Keratinocyte (primary cell): Measurements from ENCODE around the gene IGF1R. TPM values are rescaled to one million over a fixed set of nuclear protein-coding genes. Genes with fewer than 3 reads are reported as not detected.

Experiments used
- DNase-seq: peaks from one replicate; pipeline ENCODE4 v3.0.0-alpha.2; 2011; ENCODE audit warnings: low read depth, missing footprints, low spot score
- FAIRE-seq: peaks from 2 replicates; lab custom pipeline; 2011; peaks lifted over from hg19 to GRCh38; lab: Jason Lieb, UNC
- H2AFZ ChIP-seq: 2 replicates; pipeline ENCODE4 v1.6.0; 2012; ENCODE audit warnings: low read length, control low read depth, inconsistent platforms; ENCODE audit not compliant: control insufficient read depth
- H3K27ac ChIP-seq: 2 replicates; pipeline ENCODE4 v1.5.1; 2011; ENCODE audit warnings: low read length; ENCODE audit not compliant: control insufficient read depth, insufficient read depth
- H3K27me3 ChIP-seq: 3 replicates; pipeline ENCODE4 v1.6.0; 2011; ENCODE audit warnings: low read length; ENCODE audit not compliant: control insufficient read depth, insufficient read depth; ENCODE audit errors: extremely low read depth
- H3K36me3 ChIP-seq, 2 experiments: 2 replicates in 1 of 2; 3 replicates in 1 of 2; pipeline ENCODE4 v1.5.1; 2011; ENCODE audit warnings: low read length in 2 of 2, mild to moderate bottlenecking in 1 of 2; ENCODE audit not compliant: control insufficient read depth in 2 of 2, insufficient read depth in 2 of 2; ENCODE audit errors: extremely low read depth in 1 of 2
- H3K4me1 ChIP-seq: 3 replicates; pipeline ENCODE4 v1.5.1; 2011; ENCODE audit warnings: low read length; ENCODE audit not compliant: control insufficient read depth, insufficient read depth; ENCODE audit errors: extremely low read depth
- H3K4me2 ChIP-seq: 3 replicates; pipeline ENCODE4 v1.6.0; 2011; ENCODE audit warnings: low read depth, low read length; ENCODE audit not compliant: control insufficient read depth, insufficient read depth; ENCODE audit errors: extremely low read depth
- H3K4me3 ChIP-seq, 3 experiments: fragments of 200-600 bp in 1 of 3; sonication (generic) in 1 of 3; 2 replicates in 2 of 3; 3 replicates in 1 of 3; pipeline ENCODE4 v1.5.1; 2011 to 2016; ENCODE audit warnings: low read length in 3 of 3, mild to moderate bottlenecking in 3 of 3, control low read depth in 2 of 3, inconsistent platforms in 1 of 3, low read depth in 1 of 3, mixed read lengths in 1 of 3, mixed run types in 1 of 3, moderate library complexity in 1 of 3; ENCODE audit not compliant: control insufficient read depth in 2 of 3, insufficient read depth in 2 of 3; ENCODE audit errors: extremely low read depth in 1 of 3
- H3K79me2 ChIP-seq: 2 replicates; pipeline ENCODE4 v1.6.0; 2012; ENCODE audit warnings: low read length; ENCODE audit not compliant: control insufficient read depth, insufficient read depth
- H3K9ac ChIP-seq: 3 replicates; pipeline ENCODE4 v1.6.0; 2011; ENCODE audit warnings: low read length; ENCODE audit not compliant: control insufficient read depth, insufficient read depth; ENCODE audit errors: extremely low read depth
- H3K9me1 ChIP-seq: 3 replicates; pipeline ENCODE4 v1.6.0; 2011; ENCODE audit warnings: low read length; ENCODE audit not compliant: control insufficient read depth, insufficient read depth; ENCODE audit errors: extremely low read depth
- H3K9me3 ChIP-seq: 2 replicates; pipeline ENCODE4 v1.5.1; 2012; ENCODE audit warnings: low read depth, low read length; ENCODE audit not compliant: control insufficient read depth
- H4K20me1 ChIP-seq: 3 replicates; pipeline ENCODE4 v1.6.0; 2011; ENCODE audit warnings: low read length; ENCODE audit not compliant: control insufficient read depth, insufficient read depth; ENCODE audit errors: extremely low read depth
- CTCF ChIP-seq, 3 experiments: IDR thresholded peaks in 1 of 3; conservative IDR thresholded peaks in 1 of 3; optimal IDR thresholded peaks in 1 of 3; 2 replicates in 2 of 3; 3 replicates in 1 of 3; pipeline versions ENCODE3 to v1.5.1; 2011; ENCODE audit warnings: low read length in 3 of 3, mild to moderate bottlenecking in 3 of 3, moderate library complexity in 2 of 3, control low read depth in 1 of 3, inconsistent platforms in 1 of 3; ENCODE audit not compliant: insufficient read depth in 2 of 3; ENCODE audit errors: extremely low read depth in 1 of 3
- EZH2 ChIP-seq: IDR thresholded peaks from one replicate; pipeline ENCODE4 v1.6.1; 2012; ENCODE audit warnings: inconsistent platforms, mild to moderate bottlenecking, low read length, moderate library complexity
- dilution Hi-C: fragments of 300-500 bp; cut with MboI; formaldehyde crosslinking; loops from one replicate; pipeline ENCODE4 v1.7.0; 2020; ENCODE audit warnings: low sequenced_read_pairs; ENCODE audit not compliant: extremely low pct_ligation_motif_present
- polyA plus RNA-seq, 5 experiments: library from polyadenylated mRNA; depleted of rRNA in 3 of 5; stranded (reverse) in 3 of 5; stranded (forward) in 1 of 5; unstranded in 1 of 5; fragments of >200 nt; gene quantifications; 1 replicate in 1 of 5; 2 replicates in 3 of 5; 3 replicates in 1 of 5; pipeline versions ENCODE4 v1.2.1 to v1.2.3, GENCODE V29; 2011 to 2012; ENCODE audit warnings: missing spikeins in 2 of 5, low read depth in 1 of 5, low replicate concordance in 1 of 5

The IGF1R gene
- polyA plus RNA-seq, 1 donor (not counting 4 experiments of a cell fraction or from before 2014, with no cell fraction given) = 14.5 TPM

DNA sequence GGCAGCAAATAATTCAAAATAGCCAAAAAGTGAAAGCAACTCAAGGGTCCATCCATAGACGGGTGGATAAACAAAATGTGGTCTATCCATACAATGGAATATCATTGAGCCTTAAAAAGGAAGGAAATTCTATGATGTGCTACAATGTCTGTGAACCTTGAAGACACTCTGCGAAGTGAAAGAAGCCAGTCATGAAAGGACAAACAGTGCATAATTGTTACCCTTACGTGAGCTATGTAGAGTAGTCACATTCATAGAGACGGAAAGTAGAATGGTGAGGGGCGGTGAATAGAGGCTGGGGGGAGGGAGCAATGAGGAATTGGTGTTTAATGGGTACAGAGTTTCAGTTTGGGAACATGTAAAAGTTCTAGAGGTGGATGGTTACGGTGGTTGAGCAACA lies 18.1 kb downstream of the IGF1R start:
- Histone ChIP-seq H3K4me3 (no peak overlapping the region), H3K36me3 (peaks cover 0 to 8% of the 10 kb centered on the region in 2 experiments), H2AFZ (no peak overlapping the region), H3K9me3 (no peaks in the 10 kb centered on the region), H3K4me2 (no peak overlapping the region), H3K9me1 (peaks cover 12% of the 10 kb centered on the region), H3K27ac (peak overlapping the region; percentile 21), H3K27me3 (no peaks in the 10 kb centered on the region), H3K79me2 (peaks cover 95% of the 10 kb centered on the region), H3K9ac (no peak overlapping the region), H4K20me1 (peaks cover 10% of the 10 kb centered on the region), H3K4me1 (peaks cover 38% of the 10 kb centered on the region)
- dilution Hi-C loops = no loop called here
- FAIRE-seq (no peak), DNase-seq (no peak)
- TF ChIP-seq EZH2 (no peak), CTCF (optimal IDR thresholded peaks at IDR 0.05 in 1 of 3, IDR thresholded peaks at IDR 0.05 in 1 of 3, conservative IDR thresholded peaks at IDR 0.05 in 1 of 3; ENCODE audit: extremely low read depth in 1 of 3, insufficient read depth in 2 of 3, low read length in 3 of 3) (no peak)

- peaks cover 95% of the 10 kb centered on the region for H3K79me2 ChIP-seq
- peaks cover 12% of the 10 kb centered on the region for H3K9me1 ChIP-seq
- TF ChIP-seq EZH2 (no peak), CTCF (optimal IDR thresholded peaks at IDR 0.05 in 1 of 3, IDR thresholded peaks at IDR 0.05 in 1 of 3, conservative IDR thresholded peaks at IDR 0.05 in 1 of 3; ENCODE audit: extremely low read depth in 1 of 3, insufficient read depth in 2 of 3, low read length in 3 of 3) (no peak)
- peaks cover 0 to 4% of the 10 kb centered on the region in 2 experiments for H3K36me3 ChIP-seq
- H4K20me1 ChIP-seq = peaks cover 10% of the 10 kb centered on the region
- FAIRE-seq = no peak
- dilution Hi-C loops = no loop called here
- H3K27me3 ChIP-seq = no peaks in the 10 kb centered on the region
- H3K4me3 ChIP-seq = no peak overlapping the region
- H3K27ac ChIP-seq = peak overlapping the region; percentile 95
- no peak for DNase-seq
- no peak overlapping the region for H3K4me2 ChIP-seq
- no peak overlapping the region for H3K9ac ChIP-seq
- peaks cover 38% of the 10 kb centered on the region for H3K4me1 ChIP-seq
- no peaks in the 10 kb centered on the region for H3K9me3 ChIP-seq
- H2AFZ ChIP-seq = no peak overlapping the region
These were observed 18.5 kb downstream of the IGF1R start for GRCh38 chr15:98666841-98667240.
